IMR-90 (cell line): ENCODE data around the gene RNF212. TPM values are rescaled to one million over a fixed set of nuclear protein-coding genes. Genes with fewer than 3 reads are reported as not detected.

Experiments used
- ATAC-seq: fragments of 200-7000 bp; cut with Tn5 transposase; 2 replicates; pipeline ENCODE4 v1.9.1; 2020; ENCODE audit warnings: low read depth, mild to moderate bottlenecking, moderate library complexity
- BruUV-seq: library from RNA; stranded (reverse); fragments of 400-500 nt; replicated peaks from 2 replicates; lab custom pipeline; 2021; lab: Mats Ljungman, UMichigan
- CTCF ChIA-PET: fragments of 300-600 bp; formaldehyde crosslinking; extraction: SDS; loops from one replicate; lab custom pipeline; 2021; ENCODE audit warnings: antibody characterized with exemption; lab: Yijun Ruan, JAX
- POLR2A ChIA-PET: fragments of 300-600 bp; sonication (Branson Sonifier 250); formaldehyde crosslinking; loops from one replicate; lab custom pipeline; 2022; ENCODE audit warnings: antibody characterized with exemption; ENCODE audit not compliant: unreplicated experiment; lab: Charles Lee
- DNase-seq: peaks from one replicate; pipeline ENCODE4 v3.0.0; 2013
- H2AFZ ChIP-seq: replicated peaks from 2 replicates; pipeline ENCODE3; 2013; ENCODE audit warnings: low read length, mild to moderate bottlenecking; ENCODE audit not compliant: poor library complexity
- H2AK5ac ChIP-seq: 2 replicates; pipeline ENCODE4 v1.6.1; 2013; ENCODE audit warnings: low read depth, low read length, inconsistent platforms
- H2AK9ac ChIP-seq: replicated peaks from 2 replicates; pipeline ENCODE3; 2013; ENCODE audit warnings: mild to moderate bottlenecking, low read depth, low read length, moderate library complexity; ENCODE audit not compliant: poor library complexity
- H2BK120ac ChIP-seq: 2 replicates; pipeline ENCODE4 v1.6.1; 2013; ENCODE audit warnings: low read depth, low read length, inconsistent platforms
- H2BK15ac ChIP-seq: 3 replicates; pipeline ENCODE4 v1.6.1; 2013; ENCODE audit warnings: low read depth, low read length, inconsistent platforms
- H2BK20ac ChIP-seq: 2 replicates; pipeline ENCODE4 v1.6.1; 2013; ENCODE audit warnings: low read depth, mild to moderate bottlenecking, inconsistent platforms, low read length, moderate library complexity
- H2BK5ac ChIP-seq: 2 replicates; pipeline ENCODE4 v1.6.1; 2013; ENCODE audit warnings: mild to moderate bottlenecking, low read depth, low read length, inconsistent platforms; ENCODE audit not compliant: poor library complexity, severe bottlenecking
- H3K14ac ChIP-seq: replicated peaks from 2 replicates; pipeline ENCODE4 v1.6.1; 2013; ENCODE audit warnings: low read depth, low read length, inconsistent platforms
- H3K18ac ChIP-seq: 2 replicates; pipeline ENCODE4 v1.6.1; 2013; ENCODE audit warnings: low read depth, low read length, control low read depth
- H3K23ac ChIP-seq: 2 replicates; pipeline ENCODE4 v1.6.1; 2013; ENCODE audit warnings: low read depth, low read length, inconsistent platforms
- H3K27ac ChIP-seq: 2 replicates; pipeline ENCODE4 v1.5.1; 2013; ENCODE audit warnings: mild to moderate bottlenecking, control low read depth, low read length; ENCODE audit not compliant: insufficient read depth
- H3K27me3 ChIP-seq: 2 replicates; pipeline ENCODE4 v1.6.1; 2013; ENCODE audit warnings: low read length; ENCODE audit not compliant: control insufficient read depth, insufficient read depth
- H3K36me3 ChIP-seq: 2 replicates; pipeline ENCODE4 v1.6.1; 2013; ENCODE audit warnings: low read length, mixed read lengths; ENCODE audit not compliant: control insufficient read depth, insufficient read depth
- H3K4ac ChIP-seq: 2 replicates; pipeline ENCODE4 v1.6.1; 2013; ENCODE audit warnings: low read depth, low read length, inconsistent platforms
- H3K4me1 ChIP-seq: 2 replicates; pipeline ENCODE4 v1.6.1; 2013; ENCODE audit warnings: low read length, mixed read lengths; ENCODE audit not compliant: control insufficient read depth, insufficient read depth
- H3K4me2 ChIP-seq: 2 replicates; pipeline ENCODE4 v1.6.1; 2013; ENCODE audit warnings: low read depth, mild to moderate bottlenecking, control low read depth, low read length, moderate library complexity
- H3K4me3 ChIP-seq: 2 replicates; pipeline ENCODE4 v1.5.1; 2013; ENCODE audit warnings: low read depth, mild to moderate bottlenecking, control low read depth, low read length, moderate library complexity; ENCODE audit not compliant: insufficient read depth
- H3K56ac ChIP-seq: 2 replicates; pipeline ENCODE4 v1.6.1; 2013; ENCODE audit warnings: low read length, inconsistent platforms; ENCODE audit not compliant: insufficient read depth; ENCODE audit errors: extremely low read depth
- H3K79me1 ChIP-seq, 2 experiments: 2 replicates each; pipeline ENCODE4 v1.6.1; 2013; ENCODE audit warnings: low read length in 2 of 2, inconsistent platforms in 1 of 2, low read depth in 1 of 2
- H3K9ac ChIP-seq: 2 replicates; pipeline ENCODE4 v1.6.1; 2013; ENCODE audit warnings: low read depth, low read length, control low read depth
- H3K9me1 ChIP-seq: 2 replicates; pipeline ENCODE4 v1.6.1; 2013; ENCODE audit warnings: low read length, inconsistent platforms; ENCODE audit not compliant: insufficient read depth
- H3K9me3 ChIP-seq: 2 replicates; pipeline ENCODE4 v1.6.1; 2013; ENCODE audit warnings: low read length; ENCODE audit not compliant: control insufficient read depth, insufficient read depth
- H4K20me1 ChIP-seq: 2 replicates; pipeline ENCODE4 v1.6.1; 2013; ENCODE audit warnings: low read length, inconsistent platforms; ENCODE audit not compliant: insufficient read depth
- H4K5ac ChIP-seq: 2 replicates; pipeline ENCODE4 v1.6.1; 2013; ENCODE audit warnings: mild to moderate bottlenecking, low read depth, low read length, control low read depth
- H4K8ac ChIP-seq, 2 experiments: 2 replicates each; pipeline ENCODE4 v1.6.1; 2013; ENCODE audit warnings: low read depth in 2 of 2, low read length in 2 of 2, control low read depth in 1 of 2, inconsistent platforms in 1 of 2
- H4K91ac ChIP-seq: 2 replicates; pipeline ENCODE4 v1.6.1; 2013; ENCODE audit warnings: low read depth, low read length, inconsistent platforms; ENCODE audit not compliant: insufficient read depth
- MAFK ChIP-seq: IDR thresholded peaks from 2 replicates; pipeline ENCODE4 v1.6.1; 2012; ENCODE audit warnings: low read depth, low read length, improper control_type of control experiment
- MAZ ChIP-seq: IDR thresholded peaks from 2 replicates; pipeline ENCODE4 v1.6.1; 2012; ENCODE audit warnings: low read depth, mild to moderate bottlenecking, low read length, improper control_type of control experiment, moderate library complexity, borderline replicate concordance
- RCOR1 ChIP-seq: IDR thresholded peaks from 2 replicates; pipeline ENCODE4 v1.6.1; 2012; ENCODE audit warnings: mild to moderate bottlenecking, low read length, improper control_type of control experiment; ENCODE audit not compliant: insufficient replicate concordance
- RFX5 ChIP-seq: IDR thresholded peaks from 2 replicates; pipeline ENCODE4 v1.8.0; 2012; ENCODE audit warnings: low read depth, mild to moderate bottlenecking, low read length, moderate library complexity
- SMC3 ChIP-seq: fragments of 150-350 bp; IDR thresholded peaks from 2 replicates; pipeline ENCODE4 v1.6.1; 2016; ENCODE audit warnings: low read depth, mild to moderate bottlenecking, antibody characterized with exemption, low read length, moderate library complexity
- WGBS, 2 experiments: methylation state at CpG; one replicate each; pipeline versions ENCODE4 v1.1.5 to v1.1.7; 2013; ENCODE audit warnings: missing lambda C conversion rate in 2 of 2; ENCODE audit not compliant: insufficient read length in 1 of 2; ENCODE audit errors: extremely low coverage in 2 of 2; 5-methylcytosine and 5-hydroxymethylcytosine counted together
- dilution Hi-C: fragments of 300-500 bp; cut with HindIII; formaldehyde crosslinking; loops from one replicate; pipeline ENCODE4 v1.14.3; 2018; ENCODE audit warnings: low sequenced_read_pairs; ENCODE audit not compliant: unreplicated experiment
- in situ Hi-C: fragments of 300-500 bp; cut with MboI; formaldehyde crosslinking; loops from 3 replicates; pipeline ENCODE4 v1.14.3; 2019; ENCODE audit warnings: low sequenced_read_pairs, inconsistent platforms, mixed read lengths
- intact Hi-C: fragments of 100-400 bp; cut with micrococcal nuclease; formaldehyde crosslinking; loops from 2 replicates; pipeline ENCODE4 v1.10.0; 2022
- polyA plus RNA-seq, 3 experiments: library from polyadenylated mRNA; depleted of rRNA; stranded (reverse); fragments of >200 nt; gene quantifications; 2 replicates each; pipeline ENCODE4 v1.2.3, GENCODE V29; 2012; ENCODE audit warnings: low replicate concordance in 1 of 3
- total RNA-seq: library from RNA; depleted of rRNA; stranded (reverse); fragments of >200 nt; gene quantifications from 2 replicates; pipeline ENCODE4 v1.2.3, GENCODE V29; 2012
- TF ChIP-seq, protein P1 (sequence below): conservative IDR thresholded peaks from 2 replicates; pipeline ENCODE4 v1.5.1; 2012; ENCODE audit warnings: mild to moderate bottlenecking, low read depth, low read length, improper control_type of control experiment

RNF212 gene
- total and polyA plus RNA-seq, 2 of the 4 experiments (the other 2 are of a cell fraction) = under 0.01 to 0.51 TPM

- H4K91ac ChIP-seq = peak overlapping the region; percentile 62
- no peak overlapping the region for H2BK20ac ChIP-seq
- 98% methylated on average over 8 of the region's 17 CpGs; no CpG with 5 or more reads in 1 of the 2 experiments for WGBS, 2 experiments
- H3K56ac ChIP-seq = no peak overlapping the region
- peaks cover 30% of the 10 kb centered on the region for H3K9me1 ChIP-seq
- no peaks in the 10 kb centered on the region for H3K27me3 ChIP-seq
- H3K4me2 ChIP-seq = no peak overlapping the region
- no peak overlapping the region for H3K9ac ChIP-seq
- H2AK5ac ChIP-seq = peak overlapping the region; percentile 97
- no peak overlapping the region; the same call in 1 of the 2 replicates for H3K23ac ChIP-seq
- POLR2A ChIA-PET = no interaction called here
- peak overlapping the region; percentile 47 for H2BK5ac ChIP-seq
- no peak overlapping the region; the same call in 1 of the 2 replicates for H4K5ac ChIP-seq
- peaks cover 5% of the 10 kb centered on the region for H4K20me1 ChIP-seq
- intact Hi-C loops = no loop called here
- peaks cover 47% of the 10 kb centered on the region for H3K4me1 ChIP-seq
- no peak for TF ChIP-seq RFX5
- no peak for TF ChIP-seq MAZ
- TF ChIP-seq MAFK = no peak
- no peak for TF ChIP-seq SMC3
- TF ChIP-seq, protein P1, sequence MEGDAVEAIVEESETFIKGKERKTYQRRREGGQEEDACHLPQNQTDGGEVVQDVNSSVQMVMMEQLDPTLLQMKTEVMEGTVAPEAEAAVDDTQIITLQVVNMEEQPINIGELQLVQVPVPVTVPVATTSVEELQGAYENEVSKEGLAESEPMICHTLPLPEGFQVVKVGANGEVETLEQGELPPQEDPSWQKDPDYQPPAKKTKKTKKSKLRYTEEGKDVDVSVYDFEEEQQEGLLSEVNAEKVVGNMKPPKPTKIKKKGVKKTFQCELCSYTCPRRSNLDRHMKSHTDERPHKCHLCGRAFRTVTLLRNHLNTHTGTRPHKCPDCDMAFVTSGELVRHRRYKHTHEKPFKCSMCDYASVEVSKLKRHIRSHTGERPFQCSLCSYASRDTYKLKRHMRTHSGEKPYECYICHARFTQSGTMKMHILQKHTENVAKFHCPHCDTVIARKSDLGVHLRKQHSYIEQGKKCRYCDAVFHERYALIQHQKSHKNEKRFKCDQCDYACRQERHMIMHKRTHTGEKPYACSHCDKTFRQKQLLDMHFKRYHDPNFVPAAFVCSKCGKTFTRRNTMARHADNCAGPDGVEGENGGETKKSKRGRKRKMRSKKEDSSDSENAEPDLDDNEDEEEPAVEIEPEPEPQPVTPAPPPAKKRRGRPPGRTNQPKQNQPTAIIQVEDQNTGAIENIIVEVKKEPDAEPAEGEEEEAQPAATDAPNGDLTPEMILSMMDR = no peak
- TF ChIP-seq RCOR1 = no peak
- H3K36me3 ChIP-seq = no peaks in the 10 kb centered on the region
- no peaks in the 10 kb centered on the region for H3K9me3 ChIP-seq
- H4K8ac ChIP-seq = peak overlapping the region in 1 of 2 experiments; percentile 10; a peak in 2 of 4 replicates
- H2AFZ ChIP-seq = no peak overlapping the region
- peak overlapping the region; percentile 47; the same call in 1 of the 3 replicates for H2BK15ac ChIP-seq
- no peaks in the 10 kb centered on the region; a peak in 1 of 4 replicates for H3K79me1 ChIP-seq
- DNase-seq (no peak), ATAC-seq (no peak)
- CTCF ChIA-PET = no interaction called here
- H2AK9ac ChIP-seq = peak overlapping the region; percentile 15
- no TSS peak for BruUV-seq
- H3K4me3 ChIP-seq = no peak overlapping the region
- H3K27ac ChIP-seq = no peak overlapping the region
- in situ Hi-C loops = no loop called here
- H3K14ac ChIP-seq = no peak overlapping the region; the same call in 1 of the 2 replicates
- H2BK120ac ChIP-seq = peak overlapping the region; percentile 49
- dilution Hi-C loops = no loop called here
- peak overlapping the region; percentile 77 for H3K4ac ChIP-seq
- no peak overlapping the region; the same call in 1 of the 2 replicates for H3K18ac ChIP-seq
These were observed 70.9 kb downstream of the RNF212 start for GRCh38 chr4:1042352-1043055.
